MM.1S (cell line): Measurements from ENCODE around the gene DDHD1.

ENCODE experiments used
- DNase-seq: peaks from one replicate; pipeline ENCODE4 v3.0.0-alpha.2; 2015
- H2AFZ ChIP-seq: fragments of 300-600 bp; sonication (generic); 2 replicates; pipeline ENCODE4 v1.6.0; 2016; ENCODE audit warnings: antibody characterized with exemption, low read length
- H3F3A ChIP-seq: fragments of 300-600 bp; sonication (generic); 2 replicates; pipeline ENCODE4 v1.6.1; 2016; ENCODE audit warnings: mild to moderate bottlenecking, antibody characterized with exemption, low read length, moderate library complexity, mixed read lengths; ENCODE audit not compliant: insufficient read depth
- H3K27ac ChIP-seq: fragments of 300-600 bp; sonication (generic); 2 replicates; pipeline ENCODE4 v1.5.1; 2016; ENCODE audit warnings: mild to moderate bottlenecking, low read length
- H3K27me3 ChIP-seq: fragments of 300-600 bp; sonication (generic); replicated peaks from 2 replicates; pipeline ENCODE4 v1.6.0; 2016; ENCODE audit warnings: low read length; ENCODE audit not compliant: insufficient read depth
- H3K36me3 ChIP-seq: fragments of 300-600 bp; sonication (generic); replicated peaks from 2 replicates; pipeline ENCODE4 v1.6.1; 2016; ENCODE audit warnings: mild to moderate bottlenecking, low read length, mixed read lengths; ENCODE audit not compliant: insufficient read depth
- H3K4me1 ChIP-seq: fragments of 300-600 bp; sonication (generic); 2 replicates; pipeline ENCODE4 v1.6.1; 2016; ENCODE audit warnings: low read length, mixed read lengths
- H3K4me2 ChIP-seq: fragments of 300-600 bp; sonication (generic); 2 replicates; pipeline ENCODE4 v1.6.0; 2016; ENCODE audit warnings: low read depth, low read length
- H3K4me3 ChIP-seq: fragments of 300-600 bp; sonication (generic); 2 replicates; pipeline ENCODE4 v1.5.1; 2016; ENCODE audit warnings: low read length, mixed read lengths
- H3K79me2 ChIP-seq: fragments of 300-600 bp; sonication (generic); 2 replicates; pipeline ENCODE4 v1.6.1; 2016; ENCODE audit warnings: mixed run types, low read length, mixed read lengths
- H3K9ac ChIP-seq: fragments of 300-600 bp; sonication (generic); 2 replicates; pipeline ENCODE4 v1.6.1; 2016; ENCODE audit warnings: low read length, mixed read lengths
- H3K9me2 ChIP-seq: fragments of 300-600 bp; sonication (generic); replicated peaks from 2 replicates; pipeline ENCODE4 v1.6.1; 2016; ENCODE audit warnings: mild to moderate bottlenecking, low read length, mixed read lengths; ENCODE audit not compliant: insufficient read depth
- H3K9me3 ChIP-seq: fragments of 300-600 bp; sonication (generic); replicated peaks from 2 replicates; pipeline ENCODE4 v1.6.1; 2016; ENCODE audit warnings: mild to moderate bottlenecking, low read length, mixed read lengths; ENCODE audit not compliant: insufficient read depth
- H4K20me1 ChIP-seq: fragments of 300-600 bp; sonication (generic); 2 replicates; pipeline ENCODE4 v1.6.1; 2016; ENCODE audit warnings: mild to moderate bottlenecking, low read length, moderate library complexity, mixed read lengths; ENCODE audit not compliant: insufficient read depth
- EZH2 ChIP-seq: fragments of 300-600 bp; sonication (generic); optimal IDR thresholded peaks from 2 replicates; pipeline ENCODE3; 2017; ENCODE audit warnings: low read depth, mild to moderate bottlenecking, antibody characterized with exemption, low read length, mixed read lengths
- EZH2phosphoT487 ChIP-seq: fragments of 300-600 bp; sonication (generic); IDR thresholded peaks from 2 replicates; pipeline ENCODE4 v1.6.1; 2018; ENCODE audit warnings: antibody characterized with exemption, low read length
- TF ChIP-seq, protein P1 (sequence below): fragments of 300-600 bp; sonication (generic); IDR thresholded peaks from 2 replicates; pipeline ENCODE4 v1.5.1; 2016; ENCODE audit warnings: antibody characterized with exemption, low read length, mixed read lengths

DDHD1 gene

DNA sequence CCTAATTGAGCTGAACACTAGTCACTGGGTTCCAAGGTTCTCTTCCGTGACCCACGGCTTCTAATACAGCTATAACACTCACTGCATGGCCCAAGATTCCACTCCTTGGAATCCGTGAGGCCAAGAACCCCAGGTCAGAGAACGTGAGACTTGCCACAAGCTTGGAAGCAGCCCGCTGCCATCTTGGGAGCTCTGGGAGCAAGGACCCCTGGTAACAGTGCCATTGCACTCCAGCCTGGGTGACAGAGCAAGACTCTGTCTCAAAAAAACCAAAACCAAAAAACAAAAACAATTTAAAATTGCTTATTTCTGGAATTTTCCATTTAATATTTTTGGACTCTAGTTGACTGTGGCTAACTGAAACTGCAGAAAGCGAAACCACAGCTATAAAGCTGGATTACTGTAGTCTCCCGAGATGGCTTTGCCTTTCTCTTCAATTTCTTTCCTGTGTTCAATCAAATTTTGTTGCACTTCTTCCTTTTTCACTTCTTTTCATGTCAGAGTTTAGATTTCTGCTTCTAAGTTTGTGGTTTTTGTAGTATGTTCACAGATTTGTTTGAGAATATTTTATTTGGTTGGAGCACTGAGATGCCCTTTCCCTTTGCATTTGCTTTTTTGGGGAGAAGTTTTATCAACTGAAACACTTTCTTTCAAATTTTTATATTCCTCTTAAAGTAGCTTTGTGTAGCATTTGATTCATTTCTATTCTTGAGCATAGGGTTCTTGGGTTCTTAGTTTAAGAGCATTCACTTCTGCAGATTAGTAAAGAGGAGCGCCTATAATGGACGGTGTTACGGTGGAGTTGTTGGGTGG lies 44.6 kb downstream of the DDHD1 start:
- H3K4me1 ChIP-seq = peaks cover 11% of the 10 kb centered on the region; the same call in 1 of the 2 replicates
- peak overlapping the region; percentile 80; the same call in 1 of the 2 replicates for H3K27ac ChIP-seq
- no peaks in the 10 kb centered on the region for H3K36me3 ChIP-seq
- H2AFZ ChIP-seq = no peak overlapping the region
- no peaks in the 10 kb centered on the region for H3K9me2 ChIP-seq
- TF ChIP-seq EZH2 (no peak), EZH2phosphoT487 (no peak)
- TF ChIP-seq, protein P1, sequence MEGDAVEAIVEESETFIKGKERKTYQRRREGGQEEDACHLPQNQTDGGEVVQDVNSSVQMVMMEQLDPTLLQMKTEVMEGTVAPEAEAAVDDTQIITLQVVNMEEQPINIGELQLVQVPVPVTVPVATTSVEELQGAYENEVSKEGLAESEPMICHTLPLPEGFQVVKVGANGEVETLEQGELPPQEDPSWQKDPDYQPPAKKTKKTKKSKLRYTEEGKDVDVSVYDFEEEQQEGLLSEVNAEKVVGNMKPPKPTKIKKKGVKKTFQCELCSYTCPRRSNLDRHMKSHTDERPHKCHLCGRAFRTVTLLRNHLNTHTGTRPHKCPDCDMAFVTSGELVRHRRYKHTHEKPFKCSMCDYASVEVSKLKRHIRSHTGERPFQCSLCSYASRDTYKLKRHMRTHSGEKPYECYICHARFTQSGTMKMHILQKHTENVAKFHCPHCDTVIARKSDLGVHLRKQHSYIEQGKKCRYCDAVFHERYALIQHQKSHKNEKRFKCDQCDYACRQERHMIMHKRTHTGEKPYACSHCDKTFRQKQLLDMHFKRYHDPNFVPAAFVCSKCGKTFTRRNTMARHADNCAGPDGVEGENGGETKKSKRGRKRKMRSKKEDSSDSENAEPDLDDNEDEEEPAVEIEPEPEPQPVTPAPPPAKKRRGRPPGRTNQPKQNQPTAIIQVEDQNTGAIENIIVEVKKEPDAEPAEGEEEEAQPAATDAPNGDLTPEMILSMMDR = no peak
- peak overlapping the region; percentile 28; the same call in 1 of the 2 replicates for H3K9ac ChIP-seq
- no peak for DNase-seq
- peak overlapping the region; percentile 60 for H3K4me3 ChIP-seq
- no peaks in the 10 kb centered on the region for H3K27me3 ChIP-seq
- H3K79me2 ChIP-seq = peaks cover 52% of the 10 kb centered on the region
- H3K4me2 ChIP-seq = peak overlapping the region; percentile 64
- no peaks in the 10 kb centered on the region for H4K20me1 ChIP-seq
- H3K9me3 ChIP-seq = no peaks in the 10 kb centered on the region
- H3F3A ChIP-seq = peaks cover 20% of the 10 kb centered on the region

DNA sequence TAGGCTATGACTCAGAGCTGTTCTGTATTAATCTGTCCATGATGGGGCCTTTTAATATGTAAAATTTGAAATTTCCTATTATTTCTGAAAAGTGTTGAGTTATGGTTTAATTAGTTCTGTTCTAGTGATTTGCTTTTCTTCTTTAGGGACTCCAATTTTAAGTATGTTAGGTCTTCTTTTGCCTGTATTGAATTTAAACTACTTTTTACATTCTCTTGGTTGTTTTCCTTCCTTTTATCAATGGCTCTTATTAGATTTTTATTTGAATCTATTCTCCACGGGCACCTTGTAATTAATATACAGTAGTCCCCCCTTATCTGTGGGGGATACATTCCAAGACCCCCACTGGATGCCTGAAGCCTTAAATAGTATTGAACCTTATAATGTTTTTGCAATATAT lies 46.4 kb downstream of the DDHD1 start:
- Histone ChIP-seq H3K79me2 (peaks cover 44% of the 10 kb centered on the region), H3K4me2 (no peak overlapping the region), H3K9ac (no peak overlapping the region), H3K4me3 (no peak overlapping the region), H4K20me1 (no peaks in the 10 kb centered on the region), H3K4me1 (peaks cover 11% of the 10 kb centered on the region; the same call in 1 of the 2 replicates), H3K36me3 (no peaks in the 10 kb centered on the region), H3F3A (peaks cover 20% of the 10 kb centered on the region), H3K9me2 (no peaks in the 10 kb centered on the region), H3K27ac (no peak overlapping the region), H3K27me3 (no peaks in the 10 kb centered on the region), H2AFZ (no peak overlapping the region), H3K9me3 (no peaks in the 10 kb centered on the region)
- no peak for DNase-seq
- TF ChIP-seq, protein P1 = no peak
- TF ChIP-seq EZH2phosphoT487 = no peak
- no peak for TF ChIP-seq EZH2

DNA sequence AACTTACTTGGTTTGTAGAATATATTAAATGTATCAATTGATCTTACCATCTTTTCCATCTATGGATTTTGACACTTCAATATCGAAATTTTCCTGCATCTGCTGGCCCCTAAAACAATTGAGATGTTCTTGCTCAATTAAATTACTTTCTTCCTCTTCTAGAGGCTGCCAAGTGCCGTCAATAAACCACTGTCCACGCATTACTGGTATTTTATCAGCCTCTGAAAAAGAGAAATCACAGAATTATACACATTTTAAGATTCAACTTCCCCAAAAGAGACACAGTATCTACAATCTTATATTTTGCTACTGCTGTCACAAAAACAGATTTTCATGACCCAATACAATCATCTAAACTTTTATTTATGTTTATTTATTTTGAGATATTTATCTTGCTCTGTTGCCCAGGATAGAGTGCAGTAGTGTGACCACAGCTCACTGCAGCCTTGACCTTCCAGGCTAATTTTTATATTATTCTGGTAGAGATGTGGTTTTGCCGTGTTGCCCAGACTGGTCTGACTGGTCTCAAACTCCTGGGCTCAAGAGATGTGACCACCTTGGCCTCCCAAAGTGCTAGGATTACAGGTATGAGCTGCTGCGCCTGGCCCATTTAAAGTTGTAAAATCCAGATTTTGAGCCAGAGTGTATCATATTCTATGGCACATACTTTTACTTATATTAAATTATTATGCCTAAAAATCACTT lies 49.3 kb downstream of the DDHD1 start:
- Histone ChIP-seq H3K36me3 (no peaks in the 10 kb centered on the region), H3K27ac (no peak overlapping the region), H3K4me1 (no peaks in the 10 kb centered on the region), H3F3A (peaks cover 4% of the 10 kb centered on the region; the same call in 1 of the 2 replicates), H3K9ac (no peak overlapping the region), H2AFZ (no peak overlapping the region), H3K9me3 (no peaks in the 10 kb centered on the region), H3K4me3 (no peak overlapping the region), H3K9me2 (no peaks in the 10 kb centered on the region), H3K4me2 (no peak overlapping the region), H3K27me3 (no peaks in the 10 kb centered on the region), H4K20me1 (no peaks in the 10 kb centered on the region), H3K79me2 (peaks cover 24% of the 10 kb centered on the region)
- no peak for DNase-seq
- TF ChIP-seq, protein P1 = no peak
- TF ChIP-seq EZH2 = no peak
- no peak for TF ChIP-seq EZH2phosphoT487
